Gastrocnemius medialis (tissue), 4 donors: Measurements from ENCODE around the gene CALML5.

Experiments used
- CTCF ChIP-seq, 5 experiments: fragments of 450-650 bp in 3 of 5; fragments of 200-600 bp in 2 of 5; sonication (generic) in 2 of 5; IDR thresholded peaks in 4 of 5; conservative IDR thresholded peaks in 1 of 5; 1 replicate in 4 of 5; 2 replicates in 1 of 5; pipeline ENCODE4 v1.5.1; 2016 to 2019; ENCODE audit warnings: antibody characterized with exemption in 5 of 5, mild to moderate bottlenecking in 3 of 5, moderate library complexity in 3 of 5
- POLR2A ChIP-seq, 2 donors: fragments of 450-650 bp; IDR thresholded peaks; one replicate each; pipeline ENCODE4 v1.6.1; 2017; ENCODE audit warnings: antibody characterized with exemption in 2 of 2, mild to moderate bottlenecking in 2 of 2, moderate library complexity in 2 of 2

DNA sequence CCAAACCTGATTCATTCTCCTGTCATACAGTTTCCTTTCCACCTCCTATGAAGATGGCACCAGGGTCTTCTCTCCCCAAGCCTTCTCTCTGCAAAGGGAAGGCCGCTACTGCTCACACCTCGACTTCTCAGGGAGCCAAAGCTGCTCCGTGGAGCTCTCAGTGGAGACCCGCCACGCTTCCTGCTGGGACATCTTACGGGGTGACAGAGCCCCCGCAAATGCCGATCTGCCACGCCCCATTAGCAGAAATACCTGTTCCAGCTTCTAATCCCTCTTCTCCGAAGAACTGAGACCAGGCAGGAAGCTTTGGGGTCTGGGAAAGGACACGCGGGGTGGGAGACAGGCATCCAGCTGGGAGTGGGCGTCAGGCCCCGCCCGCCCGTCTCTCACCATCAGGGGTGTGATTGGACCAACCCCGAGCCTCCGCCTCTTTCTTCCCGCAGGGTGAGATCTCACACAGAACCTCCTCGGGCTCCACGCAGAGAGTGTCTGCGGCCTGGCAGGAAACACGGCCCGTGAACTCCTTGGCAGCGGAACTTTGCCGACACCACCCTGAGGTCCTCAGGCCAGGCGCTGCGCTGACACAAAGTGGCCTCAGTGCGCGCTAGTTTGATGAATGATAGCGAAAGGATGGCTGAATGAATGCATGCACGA lies 12.0 kb upstream of the CALML5 start:
- no peak for TF ChIP-seq POLR2A (IDR thresholded peaks at IDR 0.05)
- no peak for TF ChIP-seq CTCF (IDR thresholded peaks at IDR 0.05 in 4 of 5, conservative IDR thresholded peaks at IDR 0.05 in 1 of 5)
